ENCODE data around the gene RADIL. TPM values are rescaled to one million over a fixed set of nuclear protein-coding genes. Genes with fewer than 3 reads are reported as not detected.

RADIL gene
- total RNA-seq, 1 experiment from 2014 or later = 5.6 TPM

DNA sequence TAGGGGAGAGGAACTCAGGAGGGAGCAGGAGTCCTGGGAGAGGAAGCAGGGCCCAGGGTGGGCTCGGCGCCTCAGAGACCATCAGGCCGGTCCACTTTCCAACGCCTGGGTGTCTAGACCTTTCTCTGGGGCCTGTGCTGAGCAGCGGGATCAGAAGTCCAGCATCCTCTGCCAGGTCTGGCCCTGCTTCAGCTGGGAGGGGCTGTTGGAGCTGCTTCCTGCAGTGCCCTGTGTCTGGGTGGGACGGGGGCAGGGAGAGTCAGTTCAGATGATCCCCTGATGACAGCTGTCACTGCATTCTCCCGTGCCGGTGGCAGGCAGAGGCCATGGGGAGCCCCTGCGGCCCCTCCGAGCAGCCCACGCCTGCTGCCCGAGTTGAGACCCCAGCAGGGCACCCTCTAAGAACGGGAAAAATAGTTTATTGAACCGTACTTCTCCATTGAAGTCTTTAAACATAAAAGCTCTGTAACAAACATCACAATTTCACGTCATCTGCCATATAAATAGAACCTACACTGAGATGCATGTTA lies 84.7 kb downstream of the RADIL start:
- Histone ChIP-seq H3K36me3 (ENCODE audit: low read depth, low read length) (no peaks in the 10 kb centered on the region), H3K27ac (ENCODE audit: low read length) (no peak overlapping the region), H3K4me3 (ENCODE audit: low read length) (no peak overlapping the region), H3K9me3 (ENCODE audit: low read length) (no peaks in the 10 kb centered on the region), H3K27me3 (ENCODE audit: low read length) (no peaks in the 10 kb centered on the region), H3K9me2 (replicated peaks; ENCODE audit: low read length) (no peaks in the 10 kb centered on the region), H3F3A (ENCODE audit: low read length, unreplicated experiment) (no peaks in the 10 kb centered on the region), H2AFZ (ENCODE audit: low read length) (no peak overlapping the region), H3K79me2 (ENCODE audit: low read length) (no peaks in the 10 kb centered on the region), H3K4me2 (ENCODE audit: low read length) (no peak overlapping the region), H3K4me1 (ENCODE audit: insufficient read depth, low read length) (no peaks in the 10 kb centered on the region), H4K20me1 (ENCODE audit: low read length) (no peaks in the 10 kb centered on the region), H3K9ac (ENCODE audit: low read length) (no peak overlapping the region)
- no peak for DNase-seq
- intact Hi-C loops (cut with micrococcal nuclease) = loop anchor here (1.0 kb wide), 1 partner anchor 85 kb away; the partner anchor contains the start of gene RADIL
- CTCF ChIA-PET = interaction anchor here (0.5 to 0.8 kb wide), 6 partner anchors 16 to 287 kb away, joined by 3 to 7 read pairs (median 3); partner anchors contain the start of gene RADIL
- ATAC-seq = no peak; the same call in 1 of the 2 replicates
- POLR2A ChIA-PET (ENCODE audit: unreplicated experiment) = interaction anchor here (0.5 to 0.6 kb wide), 2 partner anchors 193 to 336 kb away, joined by 3 read pairs; no protein-coding TSS in a partner anchor
- TF ChIP-seq EZH2phosphoT487 (IDR thresholded peaks at IDR 0.05; ENCODE audit: borderline replicate concordance, low read length) = no peak
- TF ChIP-seq, protein P1, sequence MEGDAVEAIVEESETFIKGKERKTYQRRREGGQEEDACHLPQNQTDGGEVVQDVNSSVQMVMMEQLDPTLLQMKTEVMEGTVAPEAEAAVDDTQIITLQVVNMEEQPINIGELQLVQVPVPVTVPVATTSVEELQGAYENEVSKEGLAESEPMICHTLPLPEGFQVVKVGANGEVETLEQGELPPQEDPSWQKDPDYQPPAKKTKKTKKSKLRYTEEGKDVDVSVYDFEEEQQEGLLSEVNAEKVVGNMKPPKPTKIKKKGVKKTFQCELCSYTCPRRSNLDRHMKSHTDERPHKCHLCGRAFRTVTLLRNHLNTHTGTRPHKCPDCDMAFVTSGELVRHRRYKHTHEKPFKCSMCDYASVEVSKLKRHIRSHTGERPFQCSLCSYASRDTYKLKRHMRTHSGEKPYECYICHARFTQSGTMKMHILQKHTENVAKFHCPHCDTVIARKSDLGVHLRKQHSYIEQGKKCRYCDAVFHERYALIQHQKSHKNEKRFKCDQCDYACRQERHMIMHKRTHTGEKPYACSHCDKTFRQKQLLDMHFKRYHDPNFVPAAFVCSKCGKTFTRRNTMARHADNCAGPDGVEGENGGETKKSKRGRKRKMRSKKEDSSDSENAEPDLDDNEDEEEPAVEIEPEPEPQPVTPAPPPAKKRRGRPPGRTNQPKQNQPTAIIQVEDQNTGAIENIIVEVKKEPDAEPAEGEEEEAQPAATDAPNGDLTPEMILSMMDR (conservative IDR thresholded peaks at IDR 0.05; ENCODE audit: low read depth, low read length) = no peak
- TF ChIP-seq EZH2 (IDR thresholded peaks at IDR 0.05; ENCODE audit: low read length, unreplicated experiment) = no peak
- no TSS peak for BruUV-seq (replicated peaks)

DNA sequence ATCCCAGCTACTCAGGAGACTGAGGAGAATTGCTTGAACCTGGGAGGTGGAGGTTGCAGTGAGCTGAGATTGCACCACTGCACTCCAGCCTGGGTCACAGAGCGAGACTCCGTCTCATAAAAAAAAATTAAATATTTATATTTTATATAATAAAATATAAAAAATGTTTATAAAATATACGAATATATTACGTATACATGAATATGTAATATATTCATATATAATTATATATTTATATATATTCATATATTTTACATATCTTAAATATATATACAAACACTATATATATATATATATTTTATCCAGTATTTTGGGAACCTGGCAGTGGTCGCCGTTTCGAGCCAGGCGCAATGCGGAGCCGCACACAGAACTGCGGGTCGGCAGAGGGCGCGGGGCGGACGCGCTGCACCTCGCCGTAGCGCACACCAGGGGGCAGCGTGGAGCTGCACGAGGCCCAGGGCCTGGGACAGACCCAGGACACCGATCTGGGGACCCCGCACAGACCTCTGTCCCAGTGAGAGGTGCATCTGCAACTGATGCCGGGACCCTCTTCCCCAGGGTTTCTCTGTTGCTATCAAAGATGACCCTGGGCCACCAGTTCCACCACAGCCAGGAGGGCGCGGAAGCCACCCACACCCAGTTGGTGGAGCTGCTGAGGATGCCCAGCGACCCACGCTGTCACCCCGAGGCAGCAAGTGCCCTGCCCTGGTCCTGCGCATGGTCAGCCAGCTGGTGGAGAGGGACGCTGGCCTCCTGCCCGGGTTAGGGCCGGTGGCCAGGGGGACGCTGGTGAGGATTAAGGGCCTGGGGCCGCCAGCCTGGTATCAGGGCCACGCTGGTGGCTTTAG lies 85.4 kb downstream of the RADIL start:
- POLR2A ChIA-PET (ENCODE audit: unreplicated experiment) = interaction anchor here (0.5 to 0.6 kb wide), 2 partner anchors 194 to 336 kb away, joined by 3 read pairs; no protein-coding TSS in a partner anchor

More for the DNA sequence above, 85.4 kb downstream of the RADIL start:
- no peaks in the 10 kb centered on the region for H3F3A ChIP-seq (ENCODE audit: low read length, unreplicated experiment)
- H4K20me1 ChIP-seq (ENCODE audit: low read length) = no peaks in the 10 kb centered on the region
- 0 out of 2 replicates have a peak overlapping the region, but pooled peaks have one; percentile 28 for H3K4me2 ChIP-seq (ENCODE audit: low read length)
- no peak overlapping the region for H3K27ac ChIP-seq (ENCODE audit: low read length)
- H3K9ac ChIP-seq (ENCODE audit: low read length) = no peak overlapping the region
- H2AFZ ChIP-seq (ENCODE audit: low read length) = 0 out of 2 replicates have a peak overlapping the region, but pooled peaks have one; percentile 38
- DNase-seq = peak; percentile 68
- intact Hi-C loops (cut with micrococcal nuclease) = loop anchor here (1.0 kb wide), 1 partner anchor 85 kb away; the partner anchor contains the start of gene RADIL
- TF ChIP-seq EZH2 (IDR thresholded peaks at IDR 0.05; ENCODE audit: low read length, unreplicated experiment) (no peak), EZH2phosphoT487 (IDR thresholded peaks at IDR 0.05; ENCODE audit: borderline replicate concordance, low read length) (no peak)
- TF ChIP-seq, protein P1 (conservative IDR thresholded peaks at IDR 0.05; ENCODE audit: low read depth, low read length) = peak; percentile 67
- ATAC-seq = peak; percentile 76
- no peak overlapping the region for H3K4me3 ChIP-seq (ENCODE audit: low read length)
- no peaks in the 10 kb centered on the region for H3K9me3 ChIP-seq (ENCODE audit: low read length)
- H3K36me3 ChIP-seq (ENCODE audit: low read depth, low read length) = no peaks in the 10 kb centered on the region
- BruUV-seq (replicated peaks) = no TSS peak
- H3K27me3 ChIP-seq (ENCODE audit: low read length) = no peaks in the 10 kb centered on the region
- H3K79me2 ChIP-seq (ENCODE audit: low read length) = no peaks in the 10 kb centered on the region
- CTCF ChIA-PET = interaction anchor here (0.5 to 0.8 kb wide), 7 partner anchors 17 to 441 kb away, joined by 3 to 7 read pairs (median 3); partner anchors contain the start of gene RADIL
- no peaks in the 10 kb centered on the region for H3K4me1 ChIP-seq (ENCODE audit: insufficient read depth, low read length)
- H3K9me2 ChIP-seq (replicated peaks; ENCODE audit: low read length) = no peaks in the 10 kb centered on the region

Data from PC-3 (cell line).